BJ (cell line): Measurements from ENCODE around the gene ZBED4. TPM values are rescaled to one million over a fixed set of nuclear protein-coding genes. Genes with fewer than 3 reads are reported as not detected.

Source experiments
- CTCF ChIA-PET: fragments of 350-600 bp; formaldehyde crosslinking; extraction: SDS; loops from one replicate; lab custom pipeline; 2021; ENCODE audit warnings: antibody characterized with exemption, inconsistent platforms; lab: Yijun Ruan, JAX
- POLR2A ChIA-PET: fragments of 300-600 bp; sonication (Branson Sonifier 250); formaldehyde crosslinking; extraction: SDS; loops from one replicate; lab custom pipeline; 2021; ENCODE audit warnings: antibody characterized with exemption; lab: Charles Lee
- DNase-seq: peaks from one replicate; pipeline ENCODE4 v3.0.0-alpha.2; 2011; ENCODE audit warnings: low read depth
- H3K27me3 ChIP-seq: 2 replicates; pipeline ENCODE4 v1.6.0; 2011; ENCODE audit warnings: low read length; ENCODE audit not compliant: control insufficient read depth, insufficient read depth
- H3K36me3 ChIP-seq: 2 replicates; pipeline ENCODE4 v1.5.1; 2011; ENCODE audit warnings: low read length; ENCODE audit not compliant: control insufficient read depth, insufficient read depth
- H3K4me3 ChIP-seq: 2 replicates; pipeline ENCODE4 v1.5.1; 2011; ENCODE audit warnings: low read depth, mild to moderate bottlenecking, control low read depth, low read length
- CTCF ChIP-seq: IDR thresholded peaks from 2 replicates; pipeline ENCODE4 v1.5.1; 2011; ENCODE audit warnings: low read depth, mild to moderate bottlenecking, control low read depth, inconsistent platforms, low read length, moderate library complexity; ENCODE audit not compliant: insufficient read depth
- polyA plus RNA-seq: library from polyadenylated mRNA; depleted of rRNA; stranded (reverse); fragments of >200 nt; gene quantifications from 2 replicates; pipeline ENCODE4 v1.2.3, GENCODE V29; 2011

ZBED4 gene
- polyA plus RNA-seq, 1 experiment: 4.5 TPM

DNA sequence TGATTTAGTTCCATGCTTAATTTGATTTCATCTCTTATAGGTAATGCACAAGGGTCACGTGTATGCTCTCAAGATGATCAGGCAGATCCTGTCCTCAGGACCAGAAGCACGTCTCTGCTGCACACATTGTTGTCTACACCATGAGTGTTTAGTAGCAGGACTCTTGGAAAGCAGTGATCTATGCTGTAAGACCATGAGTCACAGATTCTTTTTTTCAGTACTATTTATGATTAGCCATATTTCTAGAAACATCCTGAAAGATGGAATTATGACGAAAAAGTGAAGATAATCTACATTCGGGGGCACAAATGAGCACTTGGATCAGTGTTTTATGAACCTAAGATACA is 29.6 kb downstream of the ZBED4 start:
- ChIA-PET CTCF (no interaction called here), POLR2A (no interaction called here)
- TF ChIP-seq CTCF: no peak
- Histone ChIP-seq H3K27me3 (no peaks in the 10 kb centered on the region), H3K4me3 (no peak overlapping the region), H3K36me3 (peaks cover 22% of the 10 kb centered on the region)
- DNase-seq: no peak

DNA sequence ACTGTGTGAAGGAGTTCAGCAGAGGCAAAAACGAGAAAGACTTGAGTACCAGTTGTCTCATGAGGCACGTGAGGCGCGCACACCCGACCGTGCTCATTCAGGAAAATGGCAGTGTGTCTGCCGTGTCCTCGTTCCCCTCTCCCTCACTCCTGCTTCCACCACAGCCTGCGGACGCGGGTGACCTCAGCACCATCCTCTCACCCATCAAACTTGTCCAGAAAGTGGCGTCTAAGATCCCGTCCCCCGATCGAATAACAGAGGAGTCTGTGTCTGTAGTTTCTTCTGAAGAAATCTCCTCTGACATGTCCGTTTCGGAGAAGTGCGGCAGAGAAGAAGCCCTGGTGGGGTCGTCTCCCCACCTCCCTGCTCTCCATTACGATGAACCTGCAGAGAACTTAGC is 30.4 kb downstream of the ZBED4 start:
- H3K27me3 ChIP-seq: no peaks in the 10 kb centered on the region
- no peak overlapping the region for H3K4me3 ChIP-seq
- no peak for TF ChIP-seq CTCF
- H3K36me3 ChIP-seq: peaks cover 24% of the 10 kb centered on the region
- POLR2A ChIA-PET: no interaction called here
- no peak for DNase-seq
- CTCF ChIA-PET: no interaction called here

DNA sequence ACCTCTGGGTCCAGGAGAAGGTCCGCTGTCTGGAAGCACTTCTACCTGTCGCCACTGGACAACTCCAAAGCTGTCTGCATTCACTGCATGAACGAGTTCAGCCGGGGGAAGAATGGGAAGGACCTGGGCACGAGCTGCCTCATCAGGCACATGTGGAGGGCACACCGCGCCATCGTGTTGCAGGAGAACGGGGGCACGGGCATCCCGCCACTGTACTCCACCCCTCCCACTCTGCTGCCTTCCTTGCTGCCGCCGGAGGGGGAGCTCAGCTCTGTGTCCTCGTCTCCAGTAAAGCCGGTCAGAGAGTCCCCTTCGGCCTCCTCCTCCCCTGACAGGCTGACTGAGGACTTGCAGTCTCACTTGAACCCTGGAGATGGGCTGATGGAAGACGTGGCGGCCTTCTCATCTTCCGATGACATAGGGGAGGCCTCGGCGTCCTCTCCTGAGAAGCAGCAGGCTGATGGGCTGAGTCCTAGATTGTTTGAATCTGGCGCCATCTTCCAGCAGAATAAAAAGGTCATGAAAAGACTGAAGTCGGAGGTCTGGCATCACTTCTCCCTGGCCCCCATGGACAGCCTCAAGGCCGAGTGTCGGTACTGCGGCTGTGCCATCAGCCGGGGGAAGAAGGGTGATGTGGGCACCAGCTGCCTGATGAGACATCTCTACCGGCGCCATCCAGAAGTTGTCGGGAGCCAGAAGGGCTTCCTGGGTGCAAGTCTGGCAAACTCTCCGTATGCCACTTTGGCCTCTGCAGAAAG is 31.0 kb downstream of the ZBED4 start:
- no peak for DNase-seq
- ChIA-PET POLR2A (no interaction called here), CTCF (interaction anchor here (0.8 to 0.9 kb wide), 2 partner anchors 11 to 27 kb away, joined by 3 to 4 read pairs; no protein-coding TSS in a partner anchor)
- Histone ChIP-seq H3K36me3 (peaks cover 24% of the 10 kb centered on the region), H3K27me3 (no peaks in the 10 kb centered on the region), H3K4me3 (no peak overlapping the region)
- TF ChIP-seq CTCF: no peak

DNA sequence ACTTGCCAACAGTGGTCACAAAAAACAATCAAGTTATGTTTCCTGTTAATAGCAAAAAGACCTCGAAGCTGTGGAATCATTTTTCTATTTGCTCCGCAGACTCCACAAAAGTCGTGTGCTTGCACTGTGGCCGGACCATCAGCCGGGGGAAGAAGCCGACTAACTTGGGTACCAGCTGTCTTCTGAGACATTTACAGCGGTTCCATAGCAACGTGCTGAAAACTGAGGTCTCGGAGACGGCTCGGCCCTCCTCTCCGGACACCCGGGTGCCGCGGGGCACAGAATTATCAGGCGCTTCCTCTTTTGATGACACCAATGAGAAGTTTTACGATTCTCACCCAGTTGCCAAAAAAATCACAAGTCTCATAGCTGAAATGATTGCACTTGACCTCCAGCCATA is 31.6 kb downstream of the ZBED4 start:
- no peak for DNase-seq
- ChIA-PET CTCF (interaction anchor here (0.8 to 0.9 kb wide), 2 partner anchors 11 to 28 kb away, joined by 3 to 4 read pairs; no protein-coding TSS in a partner anchor), POLR2A (no interaction called here)
- Histone ChIP-seq H3K4me3 (no peak overlapping the region), H3K36me3 (peaks cover 24% of the 10 kb centered on the region), H3K27me3 (no peaks in the 10 kb centered on the region)
- TF ChIP-seq CTCF: no peak

DNA sequence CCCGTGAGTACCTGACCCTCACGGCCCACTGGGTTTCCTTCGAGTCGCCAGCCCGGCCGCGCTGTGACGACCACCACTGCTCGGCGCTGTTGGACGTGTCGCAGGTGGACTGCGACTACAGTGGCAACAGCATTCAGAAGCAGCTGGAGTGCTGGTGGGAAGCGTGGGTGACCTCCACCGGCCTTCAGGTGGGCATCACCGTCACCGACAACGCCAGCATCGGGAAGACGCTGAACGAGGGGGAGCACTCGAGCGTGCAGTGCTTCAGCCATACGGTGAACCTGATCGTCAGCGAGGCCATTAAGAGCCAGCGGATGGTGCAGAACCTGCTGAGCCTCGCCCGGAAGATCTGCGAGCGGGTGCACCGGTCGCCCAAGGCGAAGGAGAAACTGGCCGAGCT is 32.2 kb downstream of the ZBED4 start:
- no peaks in the 10 kb centered on the region for H3K27me3 ChIP-seq
- H3K4me3 ChIP-seq: no peak overlapping the region
- CTCF ChIA-PET: no interaction called here
- DNase-seq: no peak
- POLR2A ChIA-PET: no interaction called here
- TF ChIP-seq CTCF: no peak
- H3K36me3 ChIP-seq: peaks cover 26% of the 10 kb centered on the region
